Eye (tissue), 1 donor: ENCODE results near the gene RASA4.
"Not testable (repeated sequence)": the region's sequence is repeated elsewhere in the genome, so short reads cannot be mapped to it uniquely, and the experiment has no call there.

Source experiments
- DNase-seq: peaks from one replicate; pipeline ENCODE4 v3.0.0-alpha.2; 2015

RASA4 gene

DNA sequence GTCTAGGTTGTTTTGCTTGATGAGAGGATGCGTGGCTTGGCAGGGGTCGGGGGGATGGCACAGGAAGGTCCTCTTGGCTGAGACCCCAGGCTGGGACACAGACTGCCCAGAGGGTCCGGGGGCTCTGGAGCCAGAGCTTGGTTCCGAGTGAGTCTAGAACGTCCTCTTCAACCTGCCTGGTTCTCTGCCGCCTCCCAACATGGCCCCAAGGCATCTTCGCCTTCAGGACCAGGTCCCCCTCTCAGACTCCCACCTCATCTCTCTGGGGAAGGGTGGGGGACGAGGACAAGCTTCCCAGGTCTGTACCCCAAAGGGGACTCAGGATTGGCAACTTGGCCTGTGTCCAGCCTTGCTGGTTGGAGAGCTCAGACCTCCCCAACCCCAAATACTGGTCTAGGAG is 74.5 kb downstream of the RASA4 start:
- not testable (repeated sequence) for DNase-seq

DNA sequence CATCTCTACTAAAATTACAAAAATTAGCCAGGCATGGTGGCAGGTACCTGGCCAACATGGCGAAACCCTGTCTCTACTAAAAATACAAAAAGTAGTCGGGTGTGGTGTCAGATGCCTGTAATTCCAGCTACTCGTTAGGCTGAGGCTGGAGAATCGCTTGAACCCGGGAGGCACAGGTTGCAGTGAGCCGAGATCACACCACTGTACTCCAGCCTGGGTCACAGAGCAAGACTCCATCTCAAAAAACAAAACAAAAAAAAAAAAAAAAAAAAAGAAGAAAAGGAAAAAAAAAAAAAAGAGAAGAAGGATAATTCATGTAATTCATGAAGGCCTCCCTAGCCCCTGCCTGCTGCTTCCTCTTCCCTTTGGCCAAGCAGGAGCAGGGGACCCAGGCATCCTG is 76.0 kb downstream of the RASA4 start:
- not testable (repeated sequence) for DNase-seq

DNA sequence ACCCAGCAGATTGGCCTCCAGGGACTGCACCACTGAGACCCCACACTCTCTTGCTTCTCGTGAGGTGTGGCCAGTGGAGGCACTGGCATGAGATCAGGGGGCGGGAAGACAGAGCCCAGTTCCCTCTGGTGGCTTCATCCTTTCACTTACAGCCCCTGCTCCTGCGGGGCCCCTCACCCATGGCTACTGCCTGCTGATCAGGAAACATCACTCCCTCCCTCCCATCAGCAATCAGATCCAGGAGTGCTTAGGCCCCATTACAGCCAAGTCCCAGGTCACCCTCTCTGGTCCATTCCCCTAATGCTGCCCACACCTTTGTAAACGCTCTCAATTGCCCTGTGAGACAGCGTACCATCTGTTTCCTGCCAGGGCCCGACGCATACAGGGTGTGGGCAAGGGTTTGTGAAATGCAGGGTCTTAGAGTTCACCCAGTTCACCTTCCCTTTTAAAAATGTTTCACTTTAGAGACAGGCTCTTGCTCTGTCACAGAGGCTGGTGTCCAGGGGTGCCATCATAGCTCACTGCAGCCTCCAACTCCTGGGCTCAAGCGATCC is 81.4 kb downstream of the RASA4 start:
- peak; percentile 0 for DNase-seq

DNA sequence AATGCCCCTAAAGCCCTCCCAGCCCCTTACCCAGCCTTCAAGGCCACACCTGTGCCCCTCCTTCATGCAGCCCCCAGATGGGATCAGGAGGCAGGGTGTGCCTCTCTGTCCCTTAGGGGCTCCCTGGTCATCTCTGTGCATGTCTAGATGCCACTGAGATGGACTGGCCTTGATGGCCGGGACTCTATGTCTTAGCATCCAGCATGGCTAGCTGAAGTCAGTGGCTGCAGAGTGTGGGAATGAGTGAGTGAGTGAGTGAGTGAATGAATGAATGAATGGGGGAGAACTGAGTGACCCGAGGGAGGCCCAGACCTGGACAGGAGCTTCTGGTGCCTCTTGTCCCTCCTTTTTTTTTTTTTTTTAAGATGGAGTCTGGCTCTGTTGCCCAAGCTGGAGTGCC is 84.4 kb downstream of the RASA4 start:
- not testable (repeated sequence) for DNase-seq

DNA sequence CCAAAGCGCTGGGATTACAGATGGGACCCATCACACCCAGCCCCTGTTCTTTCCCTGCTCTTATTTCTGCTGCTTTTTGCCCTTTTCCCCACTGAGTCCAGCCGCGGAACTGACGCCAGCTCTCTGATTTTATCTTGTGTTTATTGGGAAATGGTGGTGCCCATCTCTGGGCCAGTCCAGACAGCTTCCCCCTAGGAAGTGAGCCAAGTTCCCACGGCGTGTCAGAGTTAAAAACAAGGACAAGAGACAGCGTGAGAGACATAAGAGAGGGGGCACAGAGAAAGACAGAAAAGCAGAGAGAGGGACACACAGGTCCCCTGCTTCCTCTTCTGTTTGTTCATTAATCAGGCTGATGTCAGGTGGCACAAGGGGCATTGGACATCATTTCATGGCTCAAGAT is 85.0 kb downstream of the RASA4 start:
- not testable (repeated sequence) for DNase-seq

DNA sequence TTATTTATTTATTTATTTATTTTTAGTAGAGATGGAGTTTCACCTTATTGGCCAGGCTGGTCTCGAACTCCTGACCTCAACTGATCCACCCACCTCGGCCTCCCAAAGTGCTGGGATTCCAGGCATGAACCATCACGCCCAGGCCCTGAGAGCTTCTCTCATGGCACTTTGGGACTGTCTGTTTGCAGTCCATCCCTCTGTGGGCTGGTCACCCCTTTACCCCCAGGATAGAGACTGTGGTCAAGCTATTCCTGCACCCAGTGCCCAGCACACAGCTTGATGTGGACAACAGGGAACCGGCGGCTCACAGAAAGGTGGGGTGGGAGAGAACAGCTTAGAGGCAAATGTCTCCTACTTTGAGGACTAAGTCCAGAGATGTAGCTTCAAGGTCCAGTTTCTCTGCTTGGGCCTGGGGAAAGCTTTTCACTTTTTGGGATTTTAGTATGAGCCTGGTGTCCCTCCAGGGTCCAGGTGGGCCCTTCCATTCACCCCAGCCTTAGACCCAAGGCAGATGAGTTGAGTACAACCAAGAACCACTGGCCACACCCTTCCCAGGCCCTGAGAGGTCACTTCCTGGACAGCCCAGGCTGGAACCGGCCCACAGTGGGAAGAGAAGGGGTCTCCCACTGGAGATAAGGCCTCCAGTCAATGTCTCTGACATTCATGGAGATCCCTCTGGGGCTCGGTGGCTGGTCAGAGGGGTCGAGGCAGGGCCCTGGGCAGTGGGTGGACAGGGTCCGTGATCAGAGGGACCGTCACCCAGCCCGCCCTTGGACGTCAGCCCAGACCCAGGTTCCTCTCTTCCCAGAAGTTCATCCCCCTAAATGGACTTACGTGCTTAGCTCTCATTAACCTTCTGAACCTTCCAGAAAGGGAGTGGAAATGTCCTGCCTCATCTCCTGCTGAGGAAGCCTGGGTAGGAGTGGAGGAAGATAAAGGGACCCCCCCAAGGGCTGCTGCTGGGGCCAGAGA is 88.4 kb downstream of the RASA4 start:
- not testable (repeated sequence) for DNase-seq

DNA sequence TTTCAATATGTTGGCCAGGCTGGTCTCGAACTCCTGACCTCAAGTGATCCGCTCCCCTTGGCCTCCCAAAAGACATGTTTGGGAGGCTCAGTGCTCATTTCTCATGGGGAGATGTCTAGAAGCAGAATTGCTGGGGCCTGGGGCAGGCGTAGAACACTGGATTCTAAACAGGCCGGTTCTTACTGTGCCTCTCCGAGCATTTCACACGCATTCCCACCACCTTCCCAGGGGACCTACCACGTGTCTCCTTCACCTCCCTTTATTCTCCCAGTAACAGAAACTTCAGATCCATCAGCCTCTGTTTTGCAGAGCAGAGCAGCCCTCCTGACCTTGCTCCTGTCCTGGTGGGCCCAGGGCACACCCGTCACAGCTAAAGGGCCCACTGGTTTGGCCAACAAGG is 89.4 kb downstream of the RASA4 start:
- not testable (repeated sequence) for DNase-seq

DNA sequence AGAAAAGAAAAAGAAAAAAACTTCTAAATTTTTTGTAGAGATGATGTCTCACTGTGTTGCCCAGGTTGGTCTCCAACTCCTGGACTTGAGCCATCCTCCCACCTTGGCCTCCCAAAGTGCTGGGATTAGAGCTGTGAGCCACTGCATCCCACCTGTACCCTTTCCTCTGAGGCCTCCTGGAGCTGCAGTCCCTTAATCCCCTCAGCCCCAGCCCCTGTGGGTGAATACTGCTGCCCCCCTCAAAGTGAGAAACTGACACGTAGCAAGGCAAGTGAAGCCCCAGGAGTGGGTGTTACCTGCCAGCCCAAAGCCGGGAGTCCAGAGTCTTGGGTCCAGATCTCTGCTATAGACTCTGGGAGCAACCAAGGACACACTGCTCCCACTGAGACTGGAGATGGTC is 91.8 kb downstream of the RASA4 start:
- DNase-seq: not testable (repeated sequence)
